ENCODE results near the gene PTPRE.

Gene PTPRE

GRCh38 chr10:127928021-127928806, 21.3 kb downstream of the PTPRE start:
- no peak for DNase-seq

GRCh38 chr10:127932521-127933270, 25.8 kb downstream of the PTPRE start:
- no peak for DNase-seq

- DNase-seq = no peak
Measured at GRCh38 chr10:127933271-127933670, 26.4 kb downstream of the PTPRE start.

- no peak for DNase-seq
Measured at GRCh38 chr10:127934383-127934782, 27.5 kb downstream of the PTPRE start.

GRCh38 chr10:127935071-127935561, 28.2 kb downstream of the PTPRE start:
- DNase-seq = no peak

- DNase-seq = no peak
Measured at GRCh38 chr10:127937069-127937468, 30.2 kb downstream of the PTPRE start.

- DNase-seq = no peak
Measured at GRCh38 chr10:127937915-127938463, 31.1 kb downstream of the PTPRE start.

- no peak for DNase-seq
Measured at GRCh38 chr10:127939786-127940330, 33.0 kb downstream of the PTPRE start.

- no peak for DNase-seq
Measured at GRCh38 chr10:127940866-127941640, 34.1 kb downstream of the PTPRE start.

GRCh38 chr10:127942811-127943210, 35.9 kb downstream of the PTPRE start:
- DNase-seq = no peak

- no peak for DNase-seq
Measured at GRCh38 chr10:127943336-127943910, 36.5 kb downstream of the PTPRE start.

- DNase-seq = no peak
Measured at GRCh38 chr10:127944256-127944655, 37.4 kb downstream of the PTPRE start.

GRCh38 chr10:127945341-127945758, 38.4 kb downstream of the PTPRE start:
- no peak for DNase-seq

- no peak for DNase-seq
Measured at GRCh38 chr10:127945948-127946711, 39.2 kb downstream of the PTPRE start.

- DNase-seq = no peak
Measured at GRCh38 chr10:127947211-127947610, 40.3 kb downstream of the PTPRE start.

GRCh38 chr10:127948791-127949190, 41.9 kb downstream of the PTPRE start:
- no peak for DNase-seq

GRCh38 chr10:127949831-127950230, 42.9 kb downstream of the PTPRE start:
- DNase-seq = no peak

- no peak for DNase-seq
Measured at GRCh38 chr10:127951861-127952574, 45.1 kb downstream of the PTPRE start.

GRCh38 chr10:127952575-127952869, 45.6 kb downstream of the PTPRE start:
- no peak for DNase-seq

- DNase-seq = no peak
Measured at GRCh38 chr10:127952918-127953317, 46.0 kb downstream of the PTPRE start.

- DNase-seq = no peak
Measured at GRCh38 chr10:127953876-127954275, 47.0 kb downstream of the PTPRE start.

Data from right forelimb (tissue), 1 donor.